Stimulated activated naive CD4-positive, alpha-beta T cell treated with Interleukin-2 at 50 U/mL for 16 hours (primary cell): ENCODE results near the gene C1orf35.

Experiments used
- DNase-seq: peaks from one replicate; lab custom pipeline; 2025; lab: John Stamatoyannopoulos, UW

Gene C1orf35

DNA sequence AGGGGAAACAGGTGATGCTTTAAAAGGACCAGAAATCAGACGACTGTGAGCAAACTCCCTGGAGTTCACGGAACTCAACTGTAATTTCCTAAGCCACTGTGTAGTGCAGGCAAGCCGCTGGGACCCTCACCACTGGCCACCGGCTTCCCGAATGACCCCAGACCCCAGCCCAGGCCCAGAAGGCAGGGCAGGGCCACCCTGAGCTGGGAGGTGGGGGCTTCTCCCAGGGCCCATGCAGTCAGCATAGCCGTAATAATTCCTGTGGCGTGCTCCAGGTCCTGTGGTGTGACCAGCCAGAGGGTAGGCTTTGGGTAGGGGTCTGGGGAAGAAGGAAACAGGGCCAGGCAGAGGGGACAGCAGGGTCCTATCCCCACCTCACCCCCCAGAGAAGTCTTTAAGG is 24.1 kb downstream of the C1orf35 start:
- no peak for DNase-seq

- DNase-seq: no peak
Observed at GRCh38 chr1:228077565-228078330, 25.4 kb downstream of the C1orf35 start.

- DNase-seq: no peak
Observed at GRCh38 chr1:228076796-228077430, 26.2 kb downstream of the C1orf35 start.

GRCh38 chr1:228075801-228076271 is 27.3 kb downstream of the C1orf35 start:
- DNase-seq: no peak

DNA sequence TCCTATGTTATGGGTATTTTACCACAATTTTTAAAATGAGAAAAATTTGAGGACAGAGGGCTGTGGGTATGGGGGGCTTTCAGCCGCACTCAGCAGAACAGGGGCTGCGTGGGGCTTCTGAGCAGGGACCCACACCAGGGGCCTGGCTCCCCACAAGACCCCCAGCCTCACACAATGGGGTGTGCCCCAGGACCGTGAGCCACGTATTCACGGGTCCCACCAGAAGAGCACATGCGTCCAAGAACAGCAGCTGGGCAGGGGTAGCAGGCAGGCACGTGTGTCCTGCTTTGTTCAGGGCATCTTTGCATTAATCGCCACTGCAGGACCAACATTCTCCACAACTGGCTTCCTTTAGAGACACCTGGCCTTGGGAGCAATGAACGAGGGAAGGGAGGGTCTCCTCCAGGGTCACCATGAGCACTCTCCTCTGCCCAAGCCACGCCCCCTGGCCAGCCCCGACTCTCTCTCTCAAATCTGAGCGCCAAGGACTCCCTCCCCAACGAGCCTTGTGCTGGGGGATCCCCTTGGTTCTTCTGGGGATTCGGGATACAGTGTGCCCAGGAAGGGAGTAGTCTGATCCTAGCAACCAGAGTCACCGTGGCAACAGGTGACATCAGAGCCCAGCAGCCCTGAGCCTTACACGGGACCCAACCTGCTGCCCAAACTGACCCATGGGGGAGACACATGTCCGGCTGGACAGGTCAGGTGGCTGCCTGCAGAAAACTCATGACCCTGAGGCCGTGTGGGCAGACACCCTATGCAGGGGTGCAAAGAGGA is 28.0 kb downstream of the C1orf35 start:
- no peak for DNase-seq

DNA sequence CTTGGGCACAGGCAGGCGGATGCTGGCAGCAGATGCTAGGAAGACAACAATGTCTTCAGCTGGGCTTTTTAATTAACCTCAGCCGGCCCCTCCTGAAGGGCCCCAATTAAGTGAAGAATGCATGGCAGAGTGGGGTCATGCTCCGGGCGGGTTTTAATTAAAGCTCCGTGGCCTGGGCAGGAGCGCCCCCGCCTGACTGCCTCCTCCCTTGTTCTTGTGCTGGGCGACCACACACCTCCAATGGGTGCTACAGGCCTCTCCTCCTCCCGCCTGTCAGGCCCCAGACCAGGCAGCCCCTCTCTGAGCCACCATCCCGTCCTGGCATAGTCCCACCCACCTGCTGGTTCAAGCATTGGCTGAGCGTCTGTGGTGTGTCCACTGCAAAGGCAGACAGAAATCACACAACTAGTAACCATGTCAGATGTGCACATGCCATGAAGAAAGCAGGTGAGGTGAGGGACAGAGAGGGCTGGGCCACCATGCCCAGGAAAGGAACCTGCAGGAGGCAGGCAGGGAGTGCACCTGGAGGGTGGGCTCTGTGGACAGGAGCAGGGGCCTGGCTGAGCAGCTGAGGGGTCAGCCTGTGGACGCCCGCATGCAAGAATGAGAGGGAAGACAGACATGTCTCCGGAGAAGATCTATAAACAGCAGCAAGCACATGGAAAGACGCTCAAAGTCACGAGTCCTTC is 29.1 kb downstream of the C1orf35 start:
- no peak for DNase-seq

GRCh38 chr1:228073061-228073856 is 29.9 kb downstream of the C1orf35 start:
- DNase-seq: no peak

GRCh38 chr1:228072658-228073043 is 30.5 kb downstream of the C1orf35 start:
- DNase-seq: no peak

- no peak for DNase-seq
Observed at GRCh38 chr1:228071839-228072657, 31.1 kb downstream of the C1orf35 start.

- DNase-seq: no peak
Observed at GRCh38 chr1:228070851-228071250, 32.3 kb downstream of the C1orf35 start.

DNA sequence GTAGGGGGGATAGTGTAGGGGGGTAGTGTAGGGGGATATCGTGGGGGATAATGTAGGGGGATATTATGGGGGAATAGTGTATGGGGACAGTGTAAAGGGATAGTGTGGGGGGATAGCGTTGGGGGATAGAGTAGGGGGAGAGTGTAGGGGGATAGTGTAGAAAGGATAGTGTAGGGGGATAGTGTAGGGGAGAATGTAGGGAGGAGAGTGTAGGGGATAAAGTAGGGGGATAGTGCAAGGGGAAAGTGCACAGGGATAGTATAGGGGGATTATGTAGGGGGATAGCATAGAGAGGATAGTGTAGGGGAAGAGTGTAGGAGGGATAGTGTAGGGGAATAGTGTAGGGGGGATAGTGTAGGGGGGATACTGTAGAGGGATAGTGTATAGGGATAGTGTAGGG is 33.0 kb downstream of the C1orf35 start:
- DNase-seq: no peak

GRCh38 chr1:228068359-228068758 is 34.8 kb downstream of the C1orf35 start:
- DNase-seq: no peak

DNA sequence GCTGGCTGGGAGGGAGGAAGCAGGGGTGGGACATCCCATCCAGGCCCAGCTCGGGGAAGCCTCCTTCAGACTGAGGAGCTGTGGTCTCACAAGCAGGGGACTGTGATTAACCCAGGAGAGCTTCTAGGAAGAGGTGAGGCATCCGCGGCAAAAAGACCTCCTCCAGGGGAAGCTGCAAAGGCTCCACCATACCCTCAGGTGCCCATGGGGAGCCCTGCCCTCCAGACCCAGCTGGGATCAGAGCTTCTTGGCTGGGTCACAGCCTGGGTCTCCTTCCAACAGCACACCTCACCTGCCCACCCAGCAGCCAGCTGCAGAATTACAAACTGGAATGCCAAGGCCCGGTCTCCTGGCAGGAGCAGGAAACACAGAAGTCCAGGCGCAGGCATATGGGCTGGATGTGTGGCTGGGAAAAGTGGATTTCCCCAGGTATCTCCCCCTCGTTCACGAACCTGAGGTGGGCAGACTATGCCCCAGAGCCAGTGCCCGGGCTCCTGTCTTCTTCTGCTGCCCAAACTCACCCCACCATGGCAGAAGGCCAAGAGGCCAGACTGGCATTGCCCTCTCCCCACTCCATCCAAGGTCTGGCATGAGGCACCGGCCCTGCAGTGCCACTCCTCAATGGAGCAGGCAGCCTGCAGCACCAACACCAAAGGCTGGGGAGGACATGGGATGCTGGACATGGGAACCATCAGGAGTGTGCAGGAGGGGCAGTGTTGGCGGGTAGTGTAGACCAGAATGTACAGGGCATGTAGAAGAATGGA is 36.1 kb downstream of the C1orf35 start:
- no peak for DNase-seq

- no peak for DNase-seq
Observed at GRCh38 chr1:228066416-228066815, 36.7 kb downstream of the C1orf35 start.

- DNase-seq: no peak
Observed at GRCh38 chr1:228065543-228066347, 37.4 kb downstream of the C1orf35 start.

DNA sequence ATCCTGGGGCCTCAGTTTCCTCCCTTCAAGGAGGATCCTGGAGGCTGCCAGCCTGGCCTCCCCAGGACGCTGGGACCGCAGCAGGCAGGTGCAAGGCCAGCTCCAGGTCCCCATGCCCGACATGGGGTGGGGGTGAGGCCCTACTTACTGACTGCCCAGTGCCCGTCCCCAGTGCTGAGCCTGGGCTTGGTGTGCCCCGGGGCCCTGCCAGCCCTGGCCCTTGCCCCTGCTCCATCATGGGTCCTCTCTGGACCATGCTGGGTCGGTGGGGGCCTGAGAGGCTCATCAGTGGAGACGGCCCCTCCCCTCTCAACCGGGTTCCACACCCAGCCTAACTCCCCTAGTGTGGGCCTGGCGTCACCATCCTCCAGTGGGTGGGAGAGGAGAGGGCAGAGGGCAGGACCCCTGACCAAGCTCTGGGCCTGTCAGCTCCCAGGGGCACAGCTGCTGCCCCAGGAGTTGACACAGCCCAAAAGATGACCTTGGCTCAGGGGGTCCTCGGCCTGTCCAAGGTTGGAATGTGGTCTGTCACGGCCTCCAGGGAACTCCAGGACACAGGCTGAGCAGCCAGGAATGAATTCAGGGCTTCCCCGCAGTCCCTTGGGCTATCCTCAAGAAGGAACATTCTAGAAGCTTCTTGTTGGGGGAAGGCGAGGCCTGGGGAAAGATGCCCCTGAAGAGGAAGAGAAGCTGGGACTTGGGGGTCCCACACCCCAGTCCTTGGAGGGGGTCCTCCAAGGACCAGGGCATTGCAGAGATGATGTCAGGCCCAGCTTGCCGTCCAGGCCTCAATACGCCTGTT is 38.2 kb downstream of the C1orf35 start:
- DNase-seq: no peak

DNA sequence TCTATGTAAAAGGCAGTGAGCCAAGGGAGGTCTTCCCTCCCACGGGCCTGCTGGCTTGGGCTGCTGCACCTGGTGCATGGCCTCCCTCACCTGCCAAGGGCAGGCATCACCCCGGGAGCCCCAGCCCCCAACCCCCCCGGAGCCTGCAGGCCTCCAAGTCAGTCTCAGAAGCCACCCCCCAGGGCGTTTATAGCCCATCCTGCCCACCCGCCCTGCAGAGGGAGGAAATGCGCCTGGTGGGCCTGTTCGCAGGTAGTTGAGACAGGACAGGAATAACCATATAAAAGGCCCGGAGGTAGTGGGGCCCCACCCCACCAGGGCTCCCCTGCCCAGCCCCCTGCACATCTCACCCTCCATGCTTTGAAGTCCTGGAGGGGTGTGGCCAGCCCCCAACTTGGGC is 38.8 kb downstream of the C1orf35 start:
- DNase-seq: no peak
